HepG2 (cell line): ENCODE measurements around the gene DOCK2. TPM values are rescaled to one million over a fixed set of nuclear protein-coding genes. Genes with fewer than 3 reads are reported as not detected.

ENCODE experiments used
- ATAC-seq: fragments of 200-7000 bp; cut with Tn5 transposase; 3 replicates; pipeline ENCODE4 v1.9.1; 2020; ENCODE audit warnings: mild to moderate bottlenecking, moderate library complexity
- BruUV-seq: library from RNA; stranded (reverse); fragments of 400-500 nt; replicated peaks from 2 replicates; lab custom pipeline; 2021; lab: Mats Ljungman, UMichigan
- CTCF ChIA-PET: fragments of 300-600 bp; formaldehyde crosslinking; extraction: SDS; loops from one replicate; lab custom pipeline; 2021; ENCODE audit warnings: low total read pairs, inconsistent platforms, low intra/inter-chr PET ratio; lab: Yijun Ruan, JAX
- POLR2A ChIA-PET: fragments of 350-600 bp; sonication (Branson Sonifier 250); formaldehyde crosslinking; loops from one replicate; lab custom pipeline; 2020; ENCODE audit warnings: antibody characterized with exemption, inconsistent platforms; lab: Yijun Ruan, JAX
- DNase-seq: peaks from one replicate; pipeline ENCODE4 v3.0.0-alpha.2; 2015; ENCODE audit warnings: low spot score
- FAIRE-seq: peaks from 3 replicates; lab custom pipeline; 2011; peaks lifted over from hg19 to GRCh38; lab: Jason Lieb, UNC
- H2AFZ ChIP-seq: one replicate; pipeline ENCODE4 v1.6.1; 2011; ENCODE audit warnings: low read length, inconsistent platforms
- H3K27ac ChIP-seq: fragments of 300-600 bp; 3 replicates; pipeline ENCODE4 v1.8.0; 2011; ENCODE audit warnings: mixed run types, mild to moderate bottlenecking, mixed read lengths, low read length, inconsistent platforms; ENCODE audit not compliant: insufficient read depth; ENCODE audit errors: extremely low read length
- H3K27me3 ChIP-seq, 2 experiments: fragments of 200-600 bp in 1 of 2; 2 replicates in 1 of 2; 3 replicates in 1 of 2; pipeline versions ENCODE4 v1.6.0 to v1.8.0; 2011; ENCODE audit warnings: low read length in 2 of 2, mild to moderate bottlenecking in 2 of 2, moderate library complexity in 2 of 2, inconsistent platforms in 1 of 2; ENCODE audit not compliant: insufficient read depth in 2 of 2, control insufficient read depth in 1 of 2
- H3K36me3 ChIP-seq, 2 experiments: fragments of 200-600 bp in 1 of 2; replicated peaks in 1 of 2; 2 replicates in 1 of 2; 3 replicates in 1 of 2; pipeline versions ENCODE4 v1.5.1 to v1.8.0; 2011; ENCODE audit warnings: low read length in 2 of 2, inconsistent platforms in 1 of 2; ENCODE audit not compliant: insufficient read depth in 2 of 2, control insufficient read depth in 1 of 2
- H3K4me1 ChIP-seq: 2 replicates; pipeline ENCODE4 v1.5.1; 2012; ENCODE audit warnings: low read length, inconsistent platforms; ENCODE audit not compliant: insufficient read depth
- H3K4me2 ChIP-seq: 2 replicates; pipeline ENCODE4 v1.6.0; 2011; ENCODE audit warnings: low read depth, low read length, inconsistent platforms
- H3K4me3 ChIP-seq, 3 experiments: fragments of 200-600 bp in 1 of 3; sonication (generic), shearing (Covaris generic) in 1 of 3; replicated peaks in 1 of 3; 2 replicates each; pipeline ENCODE4 v1.5.1; 2011 to 2016; ENCODE audit warnings: low read length in 3 of 3, inconsistent platforms in 2 of 3, low read depth in 2 of 3, mild to moderate bottlenecking in 2 of 3, control low read depth in 1 of 3, mixed read lengths in 1 of 3; ENCODE audit not compliant: insufficient read depth in 1 of 3
- H3K79me2 ChIP-seq: one replicate; pipeline ENCODE4 v1.6.1; 2011; ENCODE audit warnings: low read length, inconsistent platforms; ENCODE audit not compliant: insufficient read depth
- H3K9ac ChIP-seq: 2 replicates; pipeline ENCODE4 v1.6.0; 2011; ENCODE audit warnings: mild to moderate bottlenecking, low read depth, low read length, inconsistent platforms; ENCODE audit not compliant: insufficient read depth
- H3K9me3 ChIP-seq: 2 replicates; pipeline ENCODE4 v1.5.1; 2012; ENCODE audit warnings: mild to moderate bottlenecking, low read length
- H4K20me1 ChIP-seq: 2 replicates; pipeline ENCODE4 v1.6.0; 2011; ENCODE audit warnings: inconsistent platforms, mild to moderate bottlenecking, low read length, moderate library complexity; ENCODE audit not compliant: insufficient read depth
- ATF5 ChIP-seq: sonication (generic); formaldehyde crosslinking; IDR thresholded peaks from 2 replicates; pipeline ENCODE4 v1.4.0; 2020; ENCODE audit warnings: mild to moderate bottlenecking, low read depth, missing genetic modification reagents
- HIVEP1 ChIP-seq: sonication (generic); formaldehyde crosslinking; IDR thresholded peaks from 2 replicates; pipeline ENCODE4 v1.4.0; 2020; ENCODE audit warnings: mild to moderate bottlenecking, missing genetic modification reagents
- HNRNPUL1 ChIP-seq: fragments of 200-400 bp; formaldehyde crosslinking; IDR thresholded peaks from 2 replicates; pipeline ENCODE4 v1.6.1; 2017; ENCODE audit warnings: low read depth, mild to moderate bottlenecking, low read length, moderate library complexity
- HOXA7 ChIP-seq: sonication (generic); formaldehyde crosslinking; IDR thresholded peaks from 2 replicates; pipeline ENCODE4 v1.8.1; 2022; ENCODE audit warnings: mild to moderate bottlenecking, missing genetic modification reagents, moderate library complexity
- MED8 ChIP-seq: sonication (generic); formaldehyde crosslinking; IDR thresholded peaks from 2 replicates; pipeline ENCODE4 v1.8.1; 2023; ENCODE audit warnings: mild to moderate bottlenecking, missing genetic modification reagents; ENCODE audit not compliant: insufficient replicate concordance
- PAX8 ChIP-seq: sonication (generic); formaldehyde crosslinking; IDR thresholded peaks from 2 replicates; pipeline ENCODE4 v1.8.0; 2022; ENCODE audit warnings: mild to moderate bottlenecking, missing genetic modification reagents, borderline replicate concordance
- TEF ChIP-seq: sonication (generic); formaldehyde crosslinking; IDR thresholded peaks from 2 replicates; pipeline ENCODE4 v1.5.0; 2020; ENCODE audit warnings: missing genetic modification reagents
- THAP7 ChIP-seq: sonication (generic); formaldehyde crosslinking; IDR thresholded peaks from 2 replicates; pipeline ENCODE4 v1.8.1; 2023; ENCODE audit warnings: mild to moderate bottlenecking, missing genetic modification reagents
- THAP8 ChIP-seq: sonication (generic); formaldehyde crosslinking; IDR thresholded peaks from 2 replicates; pipeline ENCODE4 v1.5.1; 2020; ENCODE audit warnings: missing genetic modification reagents, mild to moderate bottlenecking, borderline replicate concordance
- ZFP82 ChIP-seq: sonication (generic); formaldehyde crosslinking; IDR thresholded peaks from 2 replicates; pipeline ENCODE4 v1.5.1; 2020; ENCODE audit warnings: mild to moderate bottlenecking, missing genetic modification reagents, borderline replicate concordance
- ZNF205 ChIP-seq: IDR thresholded peaks from 2 replicates; pipeline ENCODE4 v1.6.1; 2018; ENCODE audit warnings: missing biosample characterization, missing genetic modification reagents
- ZNF609 ChIP-seq: sonication (generic); formaldehyde crosslinking; IDR thresholded peaks from 2 replicates; pipeline ENCODE4 v1.4.0; 2020; ENCODE audit warnings: mild to moderate bottlenecking, missing genetic modification reagents, borderline replicate concordance
- ZNF770 ChIP-seq: sonication (generic); formaldehyde crosslinking; IDR thresholded peaks from 2 replicates; pipeline ENCODE4 v1.5.0; 2020; ENCODE audit warnings: mild to moderate bottlenecking, missing genetic modification reagents
- WGBS: methylation state at CpG from one replicate; pipeline ENCODE4 v1.1.6; 2017; ENCODE audit warnings: low lambda C conversion rate; 5-methylcytosine and 5-hydroxymethylcytosine counted together
- in situ Hi-C: cut with HindIII; loops from 2 replicates; pipeline ENCODE4 v1.10.0; 2017; ENCODE audit warnings: low pct_unique_long_range_greater_than_20kb; ENCODE audit not compliant: extremely low pct_ligation_motif_present
- intact Hi-C: fragments of 100-400 bp; cut with micrococcal nuclease; formaldehyde crosslinking; loops from one replicate; pipeline ENCODE4 v1.10.0; 2022; ENCODE audit not compliant: unreplicated experiment
- polyA plus RNA-seq, 8 experiments: library from polyadenylated mRNA; depleted of rRNA in 3 of 8; stranded (reverse) in 7 of 8; unstranded in 1 of 8; fragments of >200 nt; fragmentation: Illumina TruSeq in 4 of 8; extraction: Trizol in 4 of 8; gene quantifications; 2 replicates each; pipeline versions ENCODE4 v1.2.1 to v1.2.3, GENCODE V29; 2011 to 2016; ENCODE audit warnings: low read depth in 4 of 8, missing spikeins in 1 of 8, mixed read lengths in 1 of 8; ENCODE audit not compliant: insufficient read depth in 1 of 8
- total RNA-seq, 5 experiments: library from RNA; depleted of rRNA; stranded (reverse); fragments of >200 nt; fragmentation: Illumina TruSeq; extraction: Trizol; gene quantifications; 2 replicates each; pipeline ENCODE4 v1.2.3, GENCODE V29; 2016; ENCODE audit warnings: low read depth in 1 of 5

Gene DOCK2
- total and polyA plus RNA-seq, 2 of the 13 experiments (the other 11 are each of a cell fraction or from before 2014, with no cell fraction given) = not detected

- ChIA-PET POLR2A (no interaction called here), CTCF (no interaction called here)
- peaks cover 0 to 1% of the 10 kb centered on the region in 2 experiments; a peak in 2 of 5 replicates for H3K27me3 ChIP-seq
- no peaks in the 10 kb centered on the region for H3K36me3 ChIP-seq
- H2AFZ ChIP-seq = no peak overlapping the region
- no peaks in the 10 kb centered on the region for H3K9me3 ChIP-seq
- intact Hi-C loops (no loop called here), in situ Hi-C loops (no loop called here)
- no peak overlapping the region for H3K4me3 ChIP-seq
- no peaks in the 10 kb centered on the region for H4K20me1 ChIP-seq
- FAIRE-seq = no peak
- WGBS = 0% methylated on average over 1 of the region's 1 CpG
- no peak overlapping the region for H3K4me2 ChIP-seq
- DNase-seq = no peak
- no peak for ATAC-seq
- no peaks in the 10 kb centered on the region for H3K79me2 ChIP-seq
- no peak overlapping the region for H3K9ac ChIP-seq
- no peak overlapping the region for H3K27ac ChIP-seq
- no TSS peak for BruUV-seq
- H3K4me1 ChIP-seq = no peaks in the 10 kb centered on the region
- TF ChIP-seq TEF (CRISPR knock-in tag) = no peak
- no peak for TF ChIP-seq HIVEP1 (CRISPR knock-in tag)
- no peak for TF ChIP-seq ZNF770 (CRISPR knock-in tag)
- no peak for TF ChIP-seq PAX8 (CRISPR knock-in tag)
- no peak for TF ChIP-seq THAP7 (CRISPR knock-in tag)
- TF ChIP-seq ZNF609 (CRISPR knock-in tag) = no peak
- no peak for TF ChIP-seq MED8 (CRISPR knock-in tag)
- no peak for TF ChIP-seq ZFP82 (CRISPR knock-in tag)
- TF ChIP-seq HNRNPUL1 = no peak
- no peak for TF ChIP-seq THAP8 (CRISPR knock-in tag)
- TF ChIP-seq ATF5 (CRISPR knock-in tag) = no peak
- TF ChIP-seq HOXA7 (CRISPR knock-in tag) = no peak
- no peak for TF ChIP-seq ZNF205
Observed at GRCh38 chr5:169942181-169942580, 305.1 kb downstream of the DOCK2 start.
